Esophagus squamous epithelium (tissue), 5 donors: ENCODE measurements around the gene MEAK7. TPM values are rescaled to one million over a fixed set of nuclear protein-coding genes. Genes with fewer than 3 reads are reported as not detected.

Experiments
- DNase-seq: peaks from one replicate; lab custom pipeline; 2025; lab: John Stamatoyannopoulos, UW
- H3K27ac ChIP-seq, 4 donors: fragments of 200-600 bp; sonication (generic); one replicate each; pipeline ENCODE4 v1.5.1; 2016 to 2019; ENCODE audit warnings: mild to moderate bottlenecking in 1 of 4
- H3K27me3 ChIP-seq, 4 donors: fragments of 200-600 bp; sonication (generic); 1 replicate in 3 of 4; 2 replicates in 1 of 4; pipeline versions ENCODE4 v1.5.1 to v1.6.0; 2017 to 2021; ENCODE audit warnings: antibody characterized with exemption in 1 of 4
- H3K36me3 ChIP-seq, 3 donors: fragments of 200-600 bp; sonication (generic); one replicate each; pipeline ENCODE4 v1.5.1; 2016 to 2019
- H3K4me1 ChIP-seq, 3 donors: fragments of 200-600 bp; sonication (generic); one replicate each; pipeline ENCODE4 v1.5.1; 2017 to 2019
- H3K4me3 ChIP-seq, 4 donors: fragments of 200-600 bp; sonication (generic); 1 replicate in 3 of 4; 2 replicates in 1 of 4; pipeline ENCODE4 v1.5.1; 2016 to 2019; ENCODE audit warnings: mild to moderate bottlenecking in 2 of 4, moderate library complexity in 1 of 4
- H3K9me3 ChIP-seq, 3 donors: fragments of 200-600 bp; sonication (generic); one replicate each; pipeline ENCODE4 v1.5.1; 2016 to 2019
- CTCF ChIP-seq, 6 experiments: fragments of 450-650 bp in 4 of 6; fragments of 200-600 bp in 2 of 6; sonication (generic) in 2 of 6; IDR thresholded peaks; one replicate each; pipeline ENCODE4 v1.5.1; 2016 to 2019; ENCODE audit warnings: antibody characterized with exemption in 6 of 6, mild to moderate bottlenecking in 4 of 6, moderate library complexity in 4 of 6
- POLR2A ChIP-seq, 4 donors: fragments of 450-650 bp; IDR thresholded peaks; one replicate each; pipeline ENCODE4 v1.6.1; 2017; ENCODE audit warnings: antibody characterized with exemption in 4 of 4, mild to moderate bottlenecking in 4 of 4, moderate library complexity in 3 of 4
- WGBS, 2 donors: methylation state at CpG; one replicate each; pipeline ENCODE4 v1.1.5; 2018; 5-methylcytosine and 5-hydroxymethylcytosine counted together
- intact Hi-C: fragments of 100-400 bp; cut with DNase I; formaldehyde crosslinking; loops from one replicate; pipeline ENCODE4 v1.15.0; 2022
- total RNA-seq, 4 donors: library from RNA; depleted of rRNA; stranded (reverse); fragments of >200 nt; gene quantifications; one replicate each; pipeline ENCODE4 v1.1.0, GENCODE V29; 2016
- donor health status: DM: yes; HTN: yes; CAD: no.

MEAK7 gene
- total RNA-seq, 4 donors from 2014 or later = 20.2 to 35.9 (median 29.9) TPM

- Histone ChIP-seq H3K27me3 (peaks cover 0 to 15% (median 0%) of the 10 kb centered on the region in 4 donors), H3K4me3 (peak overlapping the region in 2 of 4 donors; percentile 1 to 32), H3K9me3 (no peaks in the 10 kb centered on the region), H3K36me3 (no peaks in the 10 kb centered on the region), H3K27ac (peak overlapping the region; percentile 46 to 79 (median 67)), H3K4me1 (peaks cover 0 to 6% (median 0%) of the 10 kb centered on the region in 3 donors)
- TF ChIP-seq POLR2A (IDR thresholded peaks at IDR 0.05) (peak in 2 of 4 donors; percentile 24 to 25), CTCF (IDR thresholded peaks at IDR 0.05) (no peak)
- no peak for DNase-seq
- WGBS, 2 donors = 52 to 56% methylated on average over 18 to 19 of the region's 25 CpGs
- intact Hi-C loops = no loop called here
Measured at GRCh38 chr16:84548971-84549844, 44.7 kb upstream of the MEAK7 start.

- Histone ChIP-seq H3K4me3 (no peak overlapping the region), H3K27me3 (peaks cover 0 to 15% (median 0%) of the 10 kb centered on the region in 4 donors), H3K36me3 (no peaks in the 10 kb centered on the region), H3K27ac (peak overlapping the region in 3 of 4 donors; percentile 64 to 79 (median 70)), H3K9me3 (no peaks in the 10 kb centered on the region), H3K4me1 (peaks cover 0 to 6% (median 0%) of the 10 kb centered on the region in 3 donors)
- WGBS, 2 donors = 50 to 56% methylated on average over 6 to 7 of the region's 8 CpGs
- DNase-seq = no peak
- intact Hi-C loops = no loop called here
- TF ChIP-seq POLR2A (IDR thresholded peaks at IDR 0.05) (no peak), CTCF (IDR thresholded peaks at IDR 0.05) (no peak)
Measured at GRCh38 chr16:84548508-84548907, 44.0 kb upstream of the MEAK7 start.

GRCh38 chr16:84547546-84548061, 43.1 kb upstream of the MEAK7 start:
- DNase-seq = no peak

GRCh38 chr16:84546669-84547545, 42.4 kb upstream of the MEAK7 start:
- no peaks in the 10 kb centered on the region for H3K36me3 ChIP-seq
- intact Hi-C loops = no loop called here
- no peak overlapping the region for H3K4me3 ChIP-seq
- H3K9me3 ChIP-seq = no peaks in the 10 kb centered on the region
- DNase-seq = no peak
- peaks cover 0 to 6% (median 0%) of the 10 kb centered on the region in 3 donors for H3K4me1 ChIP-seq
- H3K27ac ChIP-seq = no peak overlapping the region
- 77 to 84% methylated on average over 19 to 22 of the region's 22 CpGs for WGBS, 2 donors
- peaks cover 0 to 15% (median 0%) of the 10 kb centered on the region in 4 donors for H3K27me3 ChIP-seq
- TF ChIP-seq CTCF (IDR thresholded peaks at IDR 0.05) = no peak
- TF ChIP-seq POLR2A (IDR thresholded peaks at IDR 0.05) = no peak

More at GRCh38 chr16:84547546-84548061, 43.1 kb upstream of the MEAK7 start:
- H3K36me3 ChIP-seq = no peaks in the 10 kb centered on the region
- intact Hi-C loops = no loop called here
- H3K4me3 ChIP-seq = no peak overlapping the region
- H3K9me3 ChIP-seq = no peaks in the 10 kb centered on the region
- 83 to 98% methylated on average over 6 to 10 of the region's 12 CpGs for WGBS, 2 donors
- peaks cover 0 to 15% (median 0%) of the 10 kb centered on the region in 4 donors for H3K27me3 ChIP-seq
- peaks cover 0 to 6% (median 0%) of the 10 kb centered on the region in 3 donors for H3K4me1 ChIP-seq
- H3K27ac ChIP-seq = no peak overlapping the region
- TF ChIP-seq CTCF (IDR thresholded peaks at IDR 0.05) (no peak), POLR2A (IDR thresholded peaks at IDR 0.05) (no peak)
